HL-60/S4 treated with retinoic acid at 250 ng/mL for 4 days and 3 days (cell line): ENCODE results near the gene METRN.

Experiments
- in situ Hi-C: fragments of 300-500 bp; cut with MboI; formaldehyde crosslinking; loops from 2 replicates; pipeline ENCODE4 v1.7.0; 2022; ENCODE audit warnings: low sequenced_read_pairs

Gene METRN

GRCh38 chr16:708019-708418 lies 6.9 kb upstream of the METRN start:
- in situ Hi-C loops, result loop anchor here (25.0 kb wide), 1 partner anchor 354 kb away; the partner anchor contains the start of gene SSTR5

- in situ Hi-C loops, result loop anchor here (25.0 kb wide), 1 partner anchor 353 kb away; the partner anchor contains the start of gene SSTR5
These were observed 6.0 kb upstream of the METRN start for GRCh38 chr16:708959-709358.

- in situ Hi-C loops, result loop anchor here (25.0 kb wide), 1 partner anchor 352 kb away; the partner anchor contains the start of gene SSTR5
These were observed 5.1 kb upstream of the METRN start for GRCh38 chr16:709566-710499.

- in situ Hi-C loops, result loop anchor here (25.0 kb wide), 1 partner anchor 352 kb away; the partner anchor contains the start of gene SSTR5
These were observed 4.3 kb upstream of the METRN start for GRCh38 chr16:710500-711075.

GRCh38 chr16:711084-711483 lies 3.8 kb upstream of the METRN start:
- in situ Hi-C loops, result loop anchor here (25.0 kb wide), 1 partner anchor 351 kb away; the partner anchor contains the start of gene SSTR5

GRCh38 chr16:711548-712320 lies 3.2 kb upstream of the METRN start:
- in situ Hi-C loops, result loop anchor here (25.0 kb wide), 1 partner anchor 351 kb away; the partner anchor contains the start of gene SSTR5

GRCh38 chr16:712740-713250 lies 2.1 kb upstream of the METRN start:
- in situ Hi-C loops, result loop anchor here (25.0 kb wide), 1 partner anchor 350 kb away; the partner anchor contains the start of gene SSTR5

- in situ Hi-C loops, result loop anchor here (25.0 kb wide), 1 partner anchor 348 kb away; the partner anchor contains the start of gene SSTR5
These were observed 839 bp upstream of the METRN start for GRCh38 chr16:714079-714478.

- in situ Hi-C loops, result loop anchor here (25.0 kb wide), 1 partner anchor 347 kb away; the partner anchor contains the start of gene SSTR5
These were observed 720 bp downstream of the METRN start for GRCh38 chr16:715477-716199.

GRCh38 chr16:716200-716568 lies 1.3 kb downstream of the METRN start:
- in situ Hi-C loops, result loop anchor here (25.0 kb wide), 1 partner anchor 346 kb away; the partner anchor contains the start of gene SSTR5

- in situ Hi-C loops, result loop anchor here (25.0 kb wide), 1 partner anchor 345 kb away; the partner anchor contains the start of gene SSTR5
These were observed 1.9 kb downstream of the METRN start for GRCh38 chr16:716768-717325.

- in situ Hi-C loops, result loop anchor here (25.0 kb wide), 1 partner anchor 345 kb away; the partner anchor contains the start of gene SSTR5
These were observed 2.7 kb downstream of the METRN start for GRCh38 chr16:717450-718245.

GRCh38 chr16:718389-718788 lies 3.5 kb downstream of the METRN start:
- in situ Hi-C loops, result loop anchor here (25.0 kb wide), 1 partner anchor 344 kb away; the partner anchor contains the start of gene SSTR5

GRCh38 chr16:718922-719321 lies 4.0 kb downstream of the METRN start:
- in situ Hi-C loops, result loop anchor here (25.0 kb wide), 1 partner anchor 343 kb away; the partner anchor contains the start of gene SSTR5

- in situ Hi-C loops, result loop anchor here (25.0 kb wide), 1 partner anchor 342 kb away; the partner anchor contains the start of gene SSTR5
These were observed 5.0 kb downstream of the METRN start for GRCh38 chr16:719815-720446.

GRCh38 chr16:720447-720989 lies 5.6 kb downstream of the METRN start:
- in situ Hi-C loops, result loop anchor here (25.0 kb wide), 1 partner anchor 342 kb away; the partner anchor contains the start of gene SSTR5
